AG04449 (cell line): Measurements from ENCODE around the gene XYLT2.

Experiments used
- CTCF ChIA-PET: fragments of 350-600 bp; formaldehyde crosslinking; extraction: SDS; loops from one replicate; lab custom pipeline; 2021; ENCODE audit warnings: antibody characterized with exemption; lab: Yijun Ruan, JAX
- POLR2A ChIA-PET: fragments of 400-600, 350-600 bp; formaldehyde crosslinking; extraction: SDS; loops from one replicate; lab custom pipeline; 2020; ENCODE audit warnings: antibody characterized with exemption, inconsistent platforms; lab: Yijun Ruan, JAX
- DNase-seq: peaks from one replicate; pipeline ENCODE4 v3.0.0-alpha.2; 2010; ENCODE audit warnings: low read depth, low spot score
- H3K4me3 ChIP-seq: 2 replicates; pipeline ENCODE4 v1.5.1; 2011; ENCODE audit warnings: low read depth, mild to moderate bottlenecking, control low read depth, low read length
- TF ChIP-seq, protein P1 (sequence below): IDR thresholded peaks from one replicate; pipeline ENCODE4 v1.5.1; 2011; ENCODE audit warnings: mild to moderate bottlenecking, moderate library complexity, low read length, control low read depth, inconsistent platforms; ENCODE audit not compliant: insufficient read depth; ENCODE audit errors: missing control alignments

The XYLT2 gene

GRCh38 chr17:50392621-50393020 is 46.7 kb downstream of the XYLT2 start:
- TF ChIP-seq, protein P1, sequence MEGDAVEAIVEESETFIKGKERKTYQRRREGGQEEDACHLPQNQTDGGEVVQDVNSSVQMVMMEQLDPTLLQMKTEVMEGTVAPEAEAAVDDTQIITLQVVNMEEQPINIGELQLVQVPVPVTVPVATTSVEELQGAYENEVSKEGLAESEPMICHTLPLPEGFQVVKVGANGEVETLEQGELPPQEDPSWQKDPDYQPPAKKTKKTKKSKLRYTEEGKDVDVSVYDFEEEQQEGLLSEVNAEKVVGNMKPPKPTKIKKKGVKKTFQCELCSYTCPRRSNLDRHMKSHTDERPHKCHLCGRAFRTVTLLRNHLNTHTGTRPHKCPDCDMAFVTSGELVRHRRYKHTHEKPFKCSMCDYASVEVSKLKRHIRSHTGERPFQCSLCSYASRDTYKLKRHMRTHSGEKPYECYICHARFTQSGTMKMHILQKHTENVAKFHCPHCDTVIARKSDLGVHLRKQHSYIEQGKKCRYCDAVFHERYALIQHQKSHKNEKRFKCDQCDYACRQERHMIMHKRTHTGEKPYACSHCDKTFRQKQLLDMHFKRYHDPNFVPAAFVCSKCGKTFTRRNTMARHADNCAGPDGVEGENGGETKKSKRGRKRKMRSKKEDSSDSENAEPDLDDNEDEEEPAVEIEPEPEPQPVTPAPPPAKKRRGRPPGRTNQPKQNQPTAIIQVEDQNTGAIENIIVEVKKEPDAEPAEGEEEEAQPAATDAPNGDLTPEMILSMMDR = no peak
- no peak overlapping the region for H3K4me3 ChIP-seq
- ChIA-PET POLR2A (no interaction called here), CTCF (interaction anchor here (1.4 to 1.6 kb wide), 2 partner anchors 10 to 19 kb away, joined by 4 to 6 read pairs; partner anchors contain the start of genes EME1 and MRPL27)
- no peak for DNase-seq

DNA sequence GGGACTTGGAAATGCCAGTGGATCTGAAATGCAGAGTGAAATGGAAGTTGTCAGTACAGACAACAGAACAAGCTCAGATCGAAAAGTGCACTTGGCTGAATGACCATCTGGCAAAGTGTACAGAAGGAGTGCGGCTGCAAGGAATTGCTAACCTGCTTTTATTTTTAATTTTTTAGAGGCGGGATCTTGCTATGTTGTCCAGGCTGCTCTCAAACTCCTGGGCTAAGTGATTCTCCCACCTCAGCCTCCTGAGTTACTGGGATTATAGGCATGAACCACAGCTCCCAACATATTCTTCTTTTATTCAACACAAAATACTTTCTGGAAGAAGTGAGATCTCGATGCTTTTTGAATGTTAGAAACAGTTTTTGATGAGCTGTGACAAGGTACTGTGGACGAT is 47.8 kb downstream of the XYLT2 start:
- ChIA-PET POLR2A (no interaction called here), CTCF (interaction anchor here (1.4 to 6.9 kb wide), 4 partner anchors 12 to 84 kb away, joined by 4 to 38 read pairs (median 6); partner anchors contain the start of genes EME1, MRPL27 and RSAD1)
- TF ChIP-seq, protein P1 = no peak
- DNase-seq = no peak
- no peak overlapping the region for H3K4me3 ChIP-seq

GRCh38 chr17:50394711-50395110 is 48.8 kb downstream of the XYLT2 start:
- peak overlapping the region; percentile 19; the same call in 1 of the 2 replicates for H3K4me3 ChIP-seq
- TF ChIP-seq, protein P1 = no peak
- CTCF ChIA-PET = interaction anchor here (1.8 to 6.9 kb wide), 5 partner anchors 10 to 83 kb away, joined by 7 to 139 read pairs (median 51); partner anchors contain the start of gene RSAD1
- POLR2A ChIA-PET = no interaction called here
- no peak for DNase-seq

DNA sequence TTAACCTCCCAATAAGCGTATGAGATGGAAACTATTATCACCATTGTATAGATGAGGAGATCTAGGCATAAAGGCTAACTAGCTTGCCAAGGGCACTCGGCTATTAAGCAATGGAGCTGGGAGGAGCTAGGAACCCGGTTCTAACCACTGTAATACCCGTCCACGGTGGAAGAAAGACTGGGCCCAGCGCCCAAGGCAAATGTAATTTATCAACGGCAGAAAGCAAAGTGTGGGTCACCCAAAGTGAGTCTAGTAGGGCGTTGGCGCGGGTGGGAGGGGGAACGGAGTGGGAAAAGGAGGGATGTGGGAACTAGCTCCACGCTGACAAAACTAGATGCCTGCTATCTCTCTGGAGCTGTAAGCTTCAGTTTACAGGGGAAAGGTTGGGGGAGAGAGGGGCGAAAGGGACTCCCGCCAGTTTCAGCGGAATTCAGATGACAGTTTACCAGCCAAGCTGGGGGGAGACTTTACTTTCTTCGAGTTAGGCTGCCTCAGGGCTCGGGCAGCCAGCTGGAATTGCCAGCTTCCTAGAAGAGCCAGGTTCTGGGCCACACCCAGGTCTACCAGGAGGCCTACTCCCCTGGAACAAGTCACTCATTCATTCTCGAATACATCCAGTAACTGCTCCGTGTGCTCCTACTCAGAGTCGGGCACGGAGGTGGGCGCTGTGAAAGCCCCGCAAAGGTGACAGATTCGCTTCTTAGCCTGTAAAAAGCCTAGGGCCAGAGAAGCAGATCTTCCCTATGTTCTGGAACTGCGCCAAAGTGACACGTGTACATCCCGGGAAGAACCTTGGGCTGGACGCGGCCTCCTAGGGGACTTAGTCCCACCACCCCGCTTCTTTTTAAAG is 50.6 kb downstream of the XYLT2 start:
- ChIA-PET POLR2A (interaction anchor here (0.6 to 1.7 kb wide), 7 partner anchors 8 to 844 kb away, joined by 3 to 9 read pairs (median 3); no protein-coding TSS in a partner anchor), CTCF (interaction anchor here (0.8 to 6.9 kb wide), 27 partner anchors 12 to 302 kb away, joined by 3 to 139 read pairs (median 8); partner anchors contain the start of genes ACSF2, CACNA1G, CHAD and EME1)
- H3K4me3 ChIP-seq = peak overlapping the region; percentile 94
- no peak for DNase-seq
- TF ChIP-seq, protein P1 = no peak

DNA sequence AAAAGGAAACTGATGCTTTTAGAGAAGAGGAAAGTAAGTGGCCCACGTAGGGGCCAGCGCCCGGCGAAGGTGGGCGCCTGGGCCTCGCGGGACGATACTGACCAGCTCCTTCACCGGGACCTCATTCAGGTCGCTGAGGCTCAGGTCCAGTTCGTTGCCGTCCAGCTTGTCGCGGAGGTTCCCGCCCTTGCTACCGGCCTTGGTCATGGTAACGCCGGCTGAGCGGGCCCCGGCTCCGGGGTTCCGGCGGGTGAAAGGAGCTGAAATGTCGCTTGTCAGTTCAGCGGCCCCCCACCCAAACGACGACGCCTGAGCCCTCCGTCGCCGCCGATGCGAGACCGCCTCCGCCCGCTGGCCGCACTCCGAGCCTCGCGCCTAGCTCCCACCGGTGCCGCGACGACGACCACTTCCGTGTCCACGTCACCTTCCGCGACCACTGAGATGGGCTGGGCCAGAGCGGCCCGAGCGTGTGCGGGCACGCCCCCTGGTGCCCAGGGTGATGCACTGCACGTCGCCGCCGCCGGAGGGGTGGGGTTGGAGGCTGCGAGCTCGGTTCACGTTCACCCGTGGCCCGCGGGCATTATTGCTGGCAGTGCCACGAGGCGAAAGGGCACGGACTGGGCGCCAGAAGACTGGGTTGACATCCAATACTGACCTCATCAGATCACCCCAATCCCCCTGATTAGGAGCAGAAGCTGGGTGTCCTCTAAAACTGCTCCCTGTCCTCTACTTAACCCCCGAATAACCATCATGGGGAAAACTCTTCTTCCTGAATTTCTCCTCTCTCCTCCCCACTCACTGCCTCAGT is 51.4 kb downstream of the XYLT2 start, which contains the start of gene LRRC59:
Gene LRRC59, minus strand, starts transcription at position 413 of the 808 bp plus-strand sequence. Its CDS starts 206 bp downstream, at position 207.
- ChIA-PET POLR2A (interaction anchor here (0.6 to 1.7 kb wide), 5 partner anchors 9 to 845 kb away, joined by 3 to 9 read pairs (median 5); no protein-coding TSS in a partner anchor), CTCF (interaction anchor here (0.8 to 6.9 kb wide), 30 partner anchors 13 to 298 kb away, joined by 3 to 139 read pairs (median 6); partner anchors contain the start of genes ACSF2, CACNA1G, CHAD and EME1)
- no peak for DNase-seq
- H3K4me3 ChIP-seq = peak within 1 kb of the TSS; percentile 94
- TF ChIP-seq, protein P1 = peak; percentile 100
